ENCODE data around the gene ZYX. TPM values are rescaled to one million over a fixed set of nuclear protein-coding genes. Genes with fewer than 3 reads are reported as not detected.

Gene ZYX
- total RNA-seq (2021): 145 and 167 TPM in 2 replicates
- percentile 91 among the genes with signal in this experiment for Bru-seq, nascent RNA
- BruChase-seq, experiment 1, labeled RNA remaining after a 2-hour chase: percentile 96 among the genes with signal in this experiment
- BruChase-seq, experiment 2, labeled RNA remaining after a 6-hour chase: percentile 99 among the genes with signal in this experiment
- long read RNA-seq, transcript ZYX-201 (10 exons, 2,493 nt): major isoform, 79 of 256 reads
- long read RNA-seq, partial matches to known transcripts: 86 of 256 reads
- long read RNA-seq, other reads (novel, unspliced or antisense): 91 of 256 reads

DNA sequence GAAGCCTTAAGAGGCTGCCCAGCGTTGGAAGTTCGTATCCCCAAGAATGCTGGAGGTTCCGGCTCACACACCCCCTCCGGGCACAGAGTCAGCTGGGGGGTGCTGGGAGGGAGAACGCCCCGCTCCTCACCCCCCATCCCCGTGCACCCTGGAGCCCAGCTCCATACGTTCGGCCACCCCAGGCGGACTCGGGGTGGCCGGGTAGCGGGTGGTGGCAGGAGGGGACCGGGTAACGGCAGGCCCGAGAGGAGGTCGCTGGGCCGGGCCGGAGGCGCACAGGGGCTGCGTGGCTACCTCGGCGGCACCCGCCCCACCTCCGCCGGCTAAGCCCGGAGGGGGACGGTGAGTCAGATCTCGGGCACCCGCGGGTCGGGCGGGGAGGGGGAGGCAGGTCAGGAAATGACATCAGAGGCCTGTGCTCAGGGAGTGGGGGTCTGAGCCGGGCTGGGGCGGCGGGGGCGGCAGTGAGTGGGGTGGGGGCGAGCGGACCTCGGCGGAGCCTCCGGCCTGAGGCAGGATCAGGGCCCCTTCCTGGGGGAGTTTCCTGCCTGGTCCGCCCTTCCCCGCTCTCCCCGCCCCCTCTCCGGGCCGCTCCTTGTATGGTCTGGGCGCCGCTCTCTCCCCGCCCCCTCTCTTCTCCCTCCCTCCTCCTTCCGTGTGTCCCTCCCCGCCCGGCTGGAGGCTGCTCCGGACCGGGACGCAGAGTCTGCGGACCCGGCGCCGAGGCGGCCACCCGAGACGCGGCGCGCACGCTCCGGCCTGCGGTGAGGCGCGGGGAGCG lies at the start of gene ZYX:
Gene ZYX (plus strand): TSS at position 700 of the 781 bp plus-strand sequence. CDS start 227 bp downstream, outside the sequence.
- peaks cover 58% of the 10 kb centered on the region for H3K79me2 ChIP-seq (ENCODE audit: low read depth)
- POLR2A ChIA-PET (ENCODE audit: unreplicated experiment): interaction anchor here (0.5 to 1.0 kb wide), 3 partner anchors 50 to 120 kb away, joined by 3 to 21 read pairs (median 3); no protein-coding TSS in a partner anchor
- BruUV-seq (replicated peaks): no TSS peak

DNA sequence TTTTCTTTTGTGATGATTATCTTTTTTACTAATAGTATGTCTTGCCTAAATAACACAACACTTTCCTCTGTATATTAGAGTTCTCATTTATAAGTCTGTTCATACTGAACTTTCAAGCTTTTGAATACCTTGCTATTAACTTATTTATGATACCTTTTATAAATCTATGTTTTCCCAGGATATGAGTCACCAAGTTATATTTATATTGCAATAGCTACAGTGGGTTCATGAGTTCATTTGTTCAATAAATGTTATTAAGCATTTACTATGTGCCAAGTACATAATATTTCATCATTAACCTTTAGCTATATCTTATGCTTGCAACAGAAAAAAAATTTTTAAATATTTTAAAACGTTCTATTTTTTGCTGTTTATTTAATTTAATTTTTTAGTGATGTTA lies 46.9 kb upstream of the ZYX start:
- Histone ChIP-seq H4K20me1 (ENCODE audit: insufficient read depth) (no peaks in the 10 kb centered on the region), H3K27me3 (ENCODE audit: insufficient read depth, low read depth) (no peaks in the 10 kb centered on the region), H3F3A (ENCODE audit: insufficient read depth, low read depth) (peaks cover 22% of the 10 kb centered on the region), H3K9me3 (ENCODE audit: insufficient read depth, low read depth) (no peaks in the 10 kb centered on the region), H3K9me2 (ENCODE audit: insufficient read depth) (no peaks in the 10 kb centered on the region), H3K4me3 (no peak overlapping the region), H3K36me3 (ENCODE audit: low read depth) (no peaks in the 10 kb centered on the region), H3K27ac (peak overlapping the region; percentile 59), H3K79me2 (ENCODE audit: low read depth) (no peaks in the 10 kb centered on the region), H3K4me2 (peak overlapping the region; percentile 43), H2AFZ (no peak overlapping the region), H3K4me1 (replicated peaks; ENCODE audit: insufficient read depth) (peaks cover 38% of the 10 kb centered on the region)
- intact Hi-C loops (cut with micrococcal nuclease; ENCODE audit: unreplicated experiment): no loop called here
- BruUV-seq (replicated peaks): no TSS peak
- ChIA-PET POLR2A (ENCODE audit: unreplicated experiment) (interaction anchor here (0.6 kb wide), 1 partner anchor 43 kb away, joined by 4 read pairs; no protein-coding TSS in a partner anchor), CTCF (interaction anchor here (0.7 kb wide), 3 partner anchors 46 to 1033 kb away, joined by 3 to 7 read pairs (median 6); no protein-coding TSS in a partner anchor)
- TF ChIP-seq, protein P1, sequence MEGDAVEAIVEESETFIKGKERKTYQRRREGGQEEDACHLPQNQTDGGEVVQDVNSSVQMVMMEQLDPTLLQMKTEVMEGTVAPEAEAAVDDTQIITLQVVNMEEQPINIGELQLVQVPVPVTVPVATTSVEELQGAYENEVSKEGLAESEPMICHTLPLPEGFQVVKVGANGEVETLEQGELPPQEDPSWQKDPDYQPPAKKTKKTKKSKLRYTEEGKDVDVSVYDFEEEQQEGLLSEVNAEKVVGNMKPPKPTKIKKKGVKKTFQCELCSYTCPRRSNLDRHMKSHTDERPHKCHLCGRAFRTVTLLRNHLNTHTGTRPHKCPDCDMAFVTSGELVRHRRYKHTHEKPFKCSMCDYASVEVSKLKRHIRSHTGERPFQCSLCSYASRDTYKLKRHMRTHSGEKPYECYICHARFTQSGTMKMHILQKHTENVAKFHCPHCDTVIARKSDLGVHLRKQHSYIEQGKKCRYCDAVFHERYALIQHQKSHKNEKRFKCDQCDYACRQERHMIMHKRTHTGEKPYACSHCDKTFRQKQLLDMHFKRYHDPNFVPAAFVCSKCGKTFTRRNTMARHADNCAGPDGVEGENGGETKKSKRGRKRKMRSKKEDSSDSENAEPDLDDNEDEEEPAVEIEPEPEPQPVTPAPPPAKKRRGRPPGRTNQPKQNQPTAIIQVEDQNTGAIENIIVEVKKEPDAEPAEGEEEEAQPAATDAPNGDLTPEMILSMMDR (conservative IDR thresholded peaks at IDR 0.05): no peak
- no peak for TF ChIP-seq EZH2 (IDR thresholded peaks at IDR 0.05; ENCODE audit: low read depth)
- DNase-seq: peak in 1 of 2 experiments; percentile 72

More for the DNA sequence above, at the start of gene ZYX:
- Histone ChIP-seq H3F3A (ENCODE audit: insufficient read depth, low read depth) (peaks cover 13% of the 10 kb centered on the region; the same call in 1 of the 2 replicates), H2AFZ (peak within 1 kb of the TSS; percentile 85), H3K36me3 (ENCODE audit: low read depth) (peaks cover 13% of the 10 kb centered on the region; the same call in 1 of the 2 replicates), H3K9me3 (ENCODE audit: insufficient read depth, low read depth) (no peaks in the 10 kb centered on the region), H3K4me3 (peak within 1 kb of the TSS; percentile 74), H3K9me2 (ENCODE audit: insufficient read depth) (no peaks in the 10 kb centered on the region), H4K20me1 (ENCODE audit: insufficient read depth) (peaks cover 34% of the 10 kb centered on the region), H3K27ac (peak within 1 kb of the TSS; percentile 89), H3K4me2 (peak within 1 kb of the TSS; percentile 96), H3K4me1 (replicated peaks; ENCODE audit: insufficient read depth) (peaks cover 26% of the 10 kb centered on the region), H3K27me3 (ENCODE audit: insufficient read depth, low read depth) (no peaks in the 10 kb centered on the region)
- intact Hi-C loops (cut with micrococcal nuclease; ENCODE audit: unreplicated experiment): loop anchor here (1.0 to 5.0 kb wide), 8 partner anchors 26 to 499 kb away; partner anchors contain the start of gene CASP2
- peak; percentile 73 to 96 for DNase-seq
- CTCF ChIA-PET: interaction anchor here (0.6 to 1.0 kb wide), 8 partner anchors 7 to 1406 kb away, joined by 3 to 7 read pairs (median 5); no protein-coding TSS in a partner anchor
- TF ChIP-seq, protein P1 (conservative IDR thresholded peaks at IDR 0.05): no peak
- TF ChIP-seq EZH2 (IDR thresholded peaks at IDR 0.05; ENCODE audit: low read depth): no peak

DNA sequence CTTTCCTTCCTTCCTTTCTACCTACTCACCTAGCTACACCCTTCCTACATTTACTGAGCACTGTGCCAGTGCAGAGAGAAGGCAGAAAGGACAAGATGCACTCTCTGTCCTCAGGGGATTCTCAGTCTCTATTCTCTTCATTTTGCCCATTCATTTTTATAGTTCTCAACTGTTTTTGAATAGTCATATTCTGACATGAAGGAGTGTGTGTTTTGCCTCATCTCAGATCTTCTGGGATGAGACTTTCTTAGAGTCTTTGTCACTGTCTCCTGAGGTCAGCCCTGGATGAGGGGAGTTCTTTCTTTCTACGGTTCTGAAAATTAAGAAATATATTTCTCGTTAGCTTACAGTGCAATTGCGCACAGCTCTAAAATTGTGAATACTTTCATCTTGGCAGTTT lies 43.9 kb upstream of the ZYX start:
- CTCF ChIA-PET: no interaction called here
- POLR2A ChIA-PET (ENCODE audit: unreplicated experiment): no interaction called here
- BruUV-seq (replicated peaks): no TSS peak

More for the DNA sequence above, 43.9 kb upstream of the ZYX start:
- Histone ChIP-seq H3K4me2 (no peak overlapping the region), H3K27me3 (ENCODE audit: insufficient read depth, low read depth) (no peaks in the 10 kb centered on the region), H3K9me2 (ENCODE audit: insufficient read depth) (no peaks in the 10 kb centered on the region), H3K79me2 (ENCODE audit: low read depth) (no peaks in the 10 kb centered on the region), H2AFZ (no peak overlapping the region), H3K4me1 (replicated peaks; ENCODE audit: insufficient read depth) (peaks cover 21% of the 10 kb centered on the region), H3K36me3 (ENCODE audit: low read depth) (no peaks in the 10 kb centered on the region), H3K4me3 (no peak overlapping the region), H3F3A (ENCODE audit: insufficient read depth, low read depth) (peaks cover 6% of the 10 kb centered on the region), H3K27ac (no peak overlapping the region), H3K9me3 (ENCODE audit: insufficient read depth, low read depth) (no peaks in the 10 kb centered on the region), H4K20me1 (ENCODE audit: insufficient read depth) (no peaks in the 10 kb centered on the region)
- intact Hi-C loops (cut with micrococcal nuclease; ENCODE audit: unreplicated experiment): no loop called here
- no peak for DNase-seq
- no peak for TF ChIP-seq EZH2 (IDR thresholded peaks at IDR 0.05; ENCODE audit: low read depth)
- TF ChIP-seq, protein P1 (conservative IDR thresholded peaks at IDR 0.05): no peak
